ENCODE data around the gene SRP54. TPM values are rescaled to one million over a fixed set of nuclear protein-coding genes. Genes with fewer than 3 reads are reported as not detected.
"Not testable (repeated sequence)": the region's sequence is repeated elsewhere in the genome, so short reads cannot be mapped to it uniquely, and the experiment has no call there.

The SRP54 gene
- polyA plus RNA-seq, 2 of the 4 experiments (the other 2 are of a cell fraction) = 70.8 to 103 TPM

GRCh38 chr14:35052637-35053036 is 69.8 kb downstream of the SRP54 start:
- POLR2A ChIA-PET = no interaction called here
- H3K4me2 ChIP-seq = no peak overlapping the region
- H3K4me1 ChIP-seq = peaks cover 51% of the 10 kb centered on the region
- H3K27ac ChIP-seq = peak overlapping the region; percentile 33 to 88; a peak in 3 of 6 replicates
- no peak for ATAC-seq
- 73% methylated on average over 2 of the region's 2 CpGs for WGBS (ENCODE audit: missing lambda C conversion rate)
- no peak for DNase-seq (ENCODE audit: low read depth in 1 of 2, low spot score in 1 of 2)
- CTCF ChIA-PET = no interaction called here
- TF ChIP-seq E2F6 (IDR thresholded peaks at IDR 0.05; ENCODE audit: borderline replicate concordance, low read depth) (no peak), RAD21 (conservative IDR thresholded peaks at IDR 0.05 in 1 of 2, IDR thresholded peaks at IDR 0.05 in 1 of 2) (no peak), EHMT2 (IDR thresholded peaks at IDR 0.05; ENCODE audit: low read depth) (no peak), CBX8 (IDR thresholded peaks at IDR 0.05) (no peak), RNF2 (IDR thresholded peaks at IDR 0.05; ENCODE audit: borderline replicate concordance, low read depth) (no peak), USF2 (IDR thresholded peaks at IDR 0.05) (no peak), SREBF2 (IDR thresholded peaks at IDR 0.05) (no peak), REST (IDR thresholded peaks at IDR 0.05) (no peak)
- H3K9me3 ChIP-seq = no peaks in the 10 kb centered on the region
- no peak for FAIRE-seq
- no peak overlapping the region for H3K4me3 ChIP-seq

GRCh38 chr14:35061113-35061791 is 78.5 kb downstream of the SRP54 start:
- peak overlapping the region; percentile 70 to 72 for H3K27ac ChIP-seq

GRCh38 chr14:35065731-35066130 is 82.9 kb downstream of the SRP54 start:
- not testable (repeated sequence) for ATAC-seq; DNase-seq (ENCODE audit: low read depth in 1 of 2, low spot score in 1 of 2); H3K9me3 ChIP-seq; H3K27ac ChIP-seq; FAIRE-seq; H3K4me2 ChIP-seq; H3K4me3 ChIP-seq
- WGBS (ENCODE audit: missing lambda C conversion rate) = 96% methylated on average over 5 of the region's 5 CpGs
- CTCF ChIA-PET = interaction anchor here (0.7 to 1.4 kb wide), 3 partner anchors 15 to 620 kb away, joined by 3 to 4 read pairs (median 3); no protein-coding TSS in a partner anchor
- peaks cover 18% of the 10 kb centered on the region for H3K4me1 ChIP-seq
- POLR2A ChIA-PET = interaction anchor here (0.6 kb wide), 1 partner anchor 21 kb away, joined by 4 read pairs; no protein-coding TSS in a partner anchor

More at GRCh38 chr14:35061113-35061791, 78.5 kb downstream of the SRP54 start:
- H3K9me3 ChIP-seq, H3K4me3 ChIP-seq, FAIRE-seq: not testable (repeated sequence)
- Histone ChIP-seq H3K4me1 (peaks cover 24% of the 10 kb centered on the region), H3K4me2 (peak overlapping the region; percentile 76)
- POLR2A ChIA-PET = interaction anchor here (0.7 kb wide), 2 partner anchors 10 to 60 kb away, joined by 4 to 5 read pairs; partner anchors contain the start of gene PPP2R3C
- CTCF ChIA-PET = interaction anchor here (0.6 to 0.8 kb wide), 3 partner anchors 36 to 197 kb away, joined by 3 read pairs; partner anchors contain the start of gene BAZ1A
- WGBS (ENCODE audit: missing lambda C conversion rate) = 85% methylated on average over 1 of the region's 1 CpG
- peak; percentile 62 to 82; a peak in 4 of 6 replicates for ATAC-seq
- peak in 1 of 2 experiments; percentile 52 for DNase-seq (ENCODE audit: low read depth in 1 of 2, low spot score in 1 of 2)

- FAIRE-seq = no peak
- H3K4me2 ChIP-seq = no peak overlapping the region
- H3K4me1 ChIP-seq = no peaks in the 10 kb centered on the region
- H3K27ac ChIP-seq = no peak overlapping the region
- H3K4me3 ChIP-seq = no peak overlapping the region
- ChIA-PET CTCF (interaction anchor here (0.6 to 1.1 kb wide), 2 partner anchors 369 to 745 kb away, joined by 3 read pairs; no protein-coding TSS in a partner anchor), POLR2A (no interaction called here)
- ATAC-seq = no peak
- no peaks in the 10 kb centered on the region; the same call in 2 of the 3 replicates for H3K9me3 ChIP-seq
- 91% methylated on average over 4 of the region's 4 CpGs for WGBS (ENCODE audit: missing lambda C conversion rate)
- no peak for DNase-seq (ENCODE audit: low read depth in 1 of 2, low spot score in 1 of 2)
- TF ChIP-seq BCL3 (IDR thresholded peaks at IDR 0.05) (no peak), CTCF (IDR thresholded peaks at IDR 0.05) (no peak), EHMT2 (IDR thresholded peaks at IDR 0.05; ENCODE audit: low read depth) (no peak), HMGXB4 (CRISPR knock-in tag; IDR thresholded peaks at IDR 0.05; ENCODE audit: borderline replicate concordance) (no peak), KDM5A (IDR thresholded peaks at IDR 0.05) (no peak), ATOH8 (CRISPR knock-in tag; IDR thresholded peaks at IDR 0.05; ENCODE audit: low read depth) (no peak)
Measured at GRCh38 chr14:35068238-35069012, 85.6 kb downstream of the SRP54 start.

Measured in A549 (cell line).